ENCODE results near the gene DDRGK1.

DDRGK1 gene

GRCh38 chr20:3235666-3236324 is 31.3 kb upstream of the DDRGK1 start:
- no peak for DNase-seq (ENCODE audit: low spot score)

DNA sequence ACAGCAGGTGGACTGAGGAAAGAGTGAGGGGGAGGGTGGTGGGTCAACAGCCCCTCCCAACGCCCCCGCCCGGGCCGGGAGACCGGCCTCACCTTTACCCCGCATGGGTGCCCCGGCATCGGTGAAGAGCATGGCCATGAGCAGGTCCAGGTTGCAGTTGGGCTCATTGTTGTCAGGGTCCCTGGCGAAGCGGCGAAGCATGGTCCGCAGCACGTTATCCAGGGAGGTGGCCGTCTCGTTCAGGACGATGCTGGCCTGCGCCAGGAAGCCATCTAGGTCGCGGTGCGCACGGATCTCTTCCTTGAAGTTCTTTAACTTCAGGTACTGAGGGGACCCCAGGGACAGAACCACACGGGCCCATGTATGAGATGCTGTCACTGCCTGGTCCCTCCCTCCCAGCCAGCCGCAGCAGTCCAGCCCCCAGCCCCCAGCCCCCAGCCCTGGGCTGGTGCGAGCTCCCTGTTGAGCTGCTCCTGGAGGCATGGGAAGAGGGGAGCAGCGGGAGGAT is 29.6 kb upstream of the DDRGK1 start:
- DNase-seq (ENCODE audit: low spot score) = no peak

- DNase-seq (ENCODE audit: low spot score) = no peak
These were observed 28.9 kb upstream of the DDRGK1 start for GRCh38 chr20:3233131-3233990.

- DNase-seq (ENCODE audit: low spot score) = no peak
These were observed 27.6 kb upstream of the DDRGK1 start for GRCh38 chr20:3231889-3232588.

DNA sequence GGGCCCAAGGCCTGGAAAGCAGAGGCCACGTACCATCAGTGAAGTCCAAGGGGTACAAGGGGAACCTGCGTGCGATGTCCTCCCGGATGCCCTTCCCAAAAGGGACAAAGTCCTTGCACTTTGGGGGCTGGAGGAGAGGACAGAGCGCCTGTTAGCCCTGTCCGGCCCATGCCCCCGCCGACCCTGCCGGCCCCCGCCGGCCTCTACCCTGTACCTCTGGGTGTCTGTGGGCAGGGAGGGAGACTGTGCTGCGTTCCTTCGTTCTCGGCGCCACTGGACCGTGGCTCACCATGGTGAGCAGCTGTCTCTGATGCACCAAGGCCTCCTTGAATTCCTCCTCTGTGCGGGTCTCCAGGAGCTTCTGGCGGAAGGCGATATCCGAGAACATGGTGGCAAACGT is 26.6 kb upstream of the DDRGK1 start:
- DNase-seq (ENCODE audit: low spot score) = no peak

GRCh38 chr20:3229798-3230197 is 25.3 kb upstream of the DDRGK1 start:
- DNase-seq (ENCODE audit: low spot score) = no peak

- no peak for DNase-seq (ENCODE audit: low spot score)
These were observed 24.7 kb upstream of the DDRGK1 start for GRCh38 chr20:3229158-3229557.

- no peak for DNase-seq (ENCODE audit: low spot score)
These were observed 24.2 kb upstream of the DDRGK1 start for GRCh38 chr20:3228750-3229032.

DNA sequence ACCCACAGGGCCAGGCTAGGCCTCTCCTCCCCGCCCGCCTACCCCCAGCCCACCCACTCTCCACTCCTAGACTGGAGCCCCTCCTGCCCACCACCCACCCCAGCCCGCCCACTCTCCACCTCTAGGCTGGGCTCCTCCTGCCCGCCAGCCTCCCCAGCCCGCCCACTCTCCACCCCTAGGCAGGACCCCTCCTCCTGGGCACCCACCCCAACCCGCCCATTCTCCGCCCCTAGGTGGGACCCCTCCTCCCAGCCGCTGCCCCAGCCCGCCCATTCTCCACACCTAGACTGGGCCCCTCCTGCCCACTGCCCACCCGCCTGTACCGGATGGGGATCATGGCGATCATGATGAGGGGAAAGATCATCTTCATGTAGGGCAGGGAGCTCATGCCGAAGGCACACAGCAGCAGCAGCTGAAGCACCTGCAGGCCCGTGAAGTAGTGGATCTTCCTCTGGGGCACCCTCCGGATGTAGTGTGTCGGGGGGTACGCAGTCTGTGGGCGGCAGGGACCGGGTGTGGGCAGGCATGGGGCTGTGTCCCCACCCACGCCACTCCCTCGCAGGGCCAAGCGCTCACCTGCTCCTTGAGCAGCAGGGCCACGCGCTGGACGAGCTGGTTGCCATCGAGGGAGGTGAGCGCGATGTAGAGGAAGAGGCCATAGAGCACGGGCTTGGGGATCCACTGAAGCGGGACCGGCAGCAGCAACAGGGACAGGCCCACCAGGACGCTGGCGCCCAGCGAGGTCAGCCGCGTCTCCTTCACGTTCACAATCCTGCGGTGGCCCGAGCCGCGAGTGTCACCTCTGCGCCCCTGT is 23.7 kb upstream of the DDRGK1 start:
- DNase-seq (ENCODE audit: low spot score) = no peak

GRCh38 chr20:3227506-3227905 is 23.0 kb upstream of the DDRGK1 start:
- DNase-seq (ENCODE audit: low spot score) = no peak

- DNase-seq (ENCODE audit: low spot score) = no peak
These were observed 22.4 kb upstream of the DDRGK1 start for GRCh38 chr20:3226864-3227263.

- no peak for DNase-seq (ENCODE audit: low spot score)
These were observed 21.6 kb upstream of the DDRGK1 start for GRCh38 chr20:3226093-3226492.

DNA sequence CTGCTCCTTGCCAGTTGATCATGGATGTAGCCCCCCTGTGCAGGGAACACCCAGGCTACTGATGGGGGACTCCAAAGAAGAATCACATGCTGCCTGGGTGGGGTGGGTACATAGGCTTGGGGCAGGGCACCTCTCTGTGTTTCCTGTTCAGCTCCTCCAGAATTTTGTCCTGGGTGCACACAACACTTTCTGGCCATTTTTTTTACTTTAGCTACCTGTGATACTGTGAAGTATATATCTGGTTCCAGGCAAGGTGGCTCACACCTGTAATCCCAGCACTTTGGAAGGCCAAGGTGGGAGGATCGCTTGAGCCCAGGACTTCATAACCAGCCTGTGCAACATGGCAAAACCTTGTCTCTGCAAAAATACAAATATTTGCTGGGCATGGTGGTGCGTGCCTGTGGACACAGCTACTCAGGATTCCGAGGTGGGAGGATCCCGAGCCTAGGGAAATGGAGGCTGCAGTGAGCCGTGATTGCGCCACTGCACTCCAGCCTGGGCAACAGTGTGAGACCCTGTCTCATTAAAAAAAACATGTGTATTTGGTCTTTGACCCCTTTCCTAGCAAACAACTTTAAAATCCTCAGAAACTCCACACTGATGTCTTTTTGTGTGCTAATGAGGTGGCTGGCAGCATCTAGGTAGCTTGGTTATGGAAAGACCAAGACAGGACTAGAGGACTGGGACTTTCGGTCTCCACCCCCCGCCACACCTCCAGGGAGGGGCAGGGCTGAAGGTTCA is 20.4 kb upstream of the DDRGK1 start:
- no peak for DNase-seq (ENCODE audit: low spot score)

DNA sequence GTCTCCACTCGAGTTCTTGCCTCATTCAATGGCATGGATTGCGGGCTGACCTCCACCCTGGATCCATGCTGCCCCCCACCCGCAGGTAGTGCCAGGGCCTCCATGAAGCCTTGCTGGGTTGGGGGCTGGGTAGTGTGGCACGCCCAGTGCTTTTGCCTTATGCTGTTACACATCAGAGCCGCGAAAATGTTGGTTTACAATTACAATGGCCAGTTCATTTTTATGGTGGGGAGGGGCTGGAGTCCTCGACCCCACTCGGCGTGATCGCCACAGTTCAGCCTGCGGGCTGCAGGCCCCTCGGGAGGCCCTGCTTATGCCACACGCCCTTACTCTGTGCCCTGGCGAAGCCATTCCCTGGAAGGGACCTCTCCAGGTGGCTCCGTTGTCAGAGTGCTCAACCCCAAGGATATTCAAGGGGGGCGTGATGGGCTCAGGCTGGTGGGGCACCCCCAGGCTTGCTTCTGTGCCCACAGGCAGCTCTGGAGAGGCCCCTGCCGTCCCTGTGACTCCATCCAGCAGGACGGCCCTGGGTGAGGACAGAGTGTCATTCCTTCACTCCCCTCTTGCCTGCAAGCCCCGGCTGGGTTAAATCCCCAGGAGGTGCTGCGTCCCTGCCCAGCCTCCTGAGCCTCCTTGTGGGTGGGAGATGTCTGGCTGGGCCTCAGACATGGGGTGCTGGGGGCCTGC is 19.7 kb upstream of the DDRGK1 start:
- no peak for DNase-seq (ENCODE audit: low spot score)

DNA sequence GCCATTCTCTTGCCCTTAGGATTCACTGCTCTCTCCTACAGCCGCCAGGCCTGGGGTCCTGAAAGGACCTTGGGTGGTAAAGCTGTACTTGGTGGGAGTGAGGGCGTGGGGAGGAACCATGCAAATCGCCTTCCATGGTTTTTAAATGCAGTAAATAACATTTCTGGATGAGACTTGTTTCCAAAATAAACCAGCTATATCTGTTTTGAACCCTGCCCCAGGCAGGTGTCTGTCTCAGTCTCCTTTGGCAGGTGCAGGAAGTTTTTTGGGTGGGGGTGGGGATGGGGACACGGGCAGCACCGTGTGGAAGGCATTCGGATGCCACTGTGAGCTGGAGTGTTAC is 19.1 kb upstream of the DDRGK1 start:
- DNase-seq (ENCODE audit: low spot score) = no peak

- DNase-seq (ENCODE audit: low spot score) = peak; percentile 27
These were observed 18.4 kb upstream of the DDRGK1 start for GRCh38 chr20:3222635-3223600.

DNA sequence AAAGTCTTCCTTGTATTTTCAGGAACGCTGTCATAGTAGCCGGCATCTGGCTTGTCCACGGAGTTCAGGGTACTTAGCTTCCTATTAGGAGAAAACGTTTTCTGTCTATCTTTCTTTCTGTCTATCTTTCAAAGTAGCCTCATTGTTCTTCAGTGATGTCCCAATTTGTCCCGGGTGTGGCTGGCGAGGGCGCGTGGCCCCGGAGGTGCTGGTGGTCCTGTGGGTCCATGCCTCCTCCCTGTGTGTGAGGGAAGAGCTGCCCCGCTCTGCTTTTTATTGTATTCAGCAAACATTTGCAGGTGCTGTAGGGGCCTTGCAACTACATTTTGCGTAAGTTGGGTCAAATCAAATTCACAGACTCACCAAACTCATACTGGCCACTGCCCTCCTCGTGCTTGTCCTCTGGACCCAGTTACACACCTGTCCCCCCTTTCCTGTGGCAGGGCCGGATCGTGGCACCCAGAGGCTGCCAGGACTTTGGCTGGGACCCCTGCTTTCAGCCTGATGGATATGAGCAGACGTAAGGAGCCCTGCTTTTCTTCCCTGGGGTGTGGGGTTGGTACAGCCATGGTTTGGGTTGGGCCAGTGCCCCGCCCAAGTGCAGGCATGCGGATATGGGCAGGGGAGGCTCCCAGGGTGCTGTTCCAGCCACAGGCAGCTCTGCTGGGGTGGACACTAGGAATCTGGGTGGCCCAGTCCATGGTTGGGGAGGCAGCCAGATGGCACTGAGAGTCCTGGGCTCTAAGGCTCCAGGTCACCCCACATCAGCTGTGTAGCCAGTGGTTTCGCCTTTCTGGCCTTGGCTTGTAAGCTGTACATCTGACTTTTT is 17.1 kb upstream of the DDRGK1 start:
- no peak for DNase-seq (ENCODE audit: low spot score)

DNA sequence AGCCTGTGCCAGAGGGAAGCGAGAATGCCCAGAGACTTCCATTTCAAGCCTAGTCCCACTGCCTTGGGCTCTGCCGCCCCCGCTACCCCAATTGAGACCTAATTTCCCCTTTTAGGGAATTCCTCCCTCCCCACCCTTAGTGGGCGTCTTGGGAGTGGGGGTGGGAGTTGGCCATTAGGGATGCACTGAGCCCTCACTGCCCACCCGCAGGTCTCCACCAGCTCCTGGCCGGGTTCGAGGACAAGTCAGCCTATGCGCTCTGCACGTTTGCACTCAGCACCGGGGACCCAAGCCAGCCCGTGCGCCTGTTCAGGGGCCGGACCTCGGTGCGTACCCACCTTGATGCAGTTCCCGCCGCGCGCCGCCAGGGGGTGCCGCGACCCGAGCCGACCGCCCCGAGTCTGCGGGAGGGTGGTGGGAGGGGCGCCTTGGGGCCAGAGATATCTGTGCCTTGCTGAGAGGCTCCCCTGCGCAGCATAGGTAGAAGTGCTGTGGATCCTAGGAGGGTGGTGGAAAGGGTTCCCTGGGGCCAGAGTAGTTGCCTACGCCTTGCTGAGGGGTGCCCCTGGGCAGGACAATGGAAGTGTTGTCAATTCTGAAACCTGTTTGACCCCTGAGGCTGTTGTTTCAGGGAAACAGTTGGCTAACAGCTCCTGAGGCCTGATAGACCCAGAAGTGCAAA is 14.0 kb upstream of the DDRGK1 start:
- DNase-seq (ENCODE audit: low spot score) = no peak
